GM12878 (cell line): ENCODE data around the gene WDR11. TPM values are rescaled to one million over a fixed set of nuclear protein-coding genes. Genes with fewer than 3 reads are reported as not detected.

ENCODE experiments used
- ATAC-seq: fragments of 200-7000 bp; cut with Tn5 transposase; 3 replicates; pipeline ENCODE4 v1.9.1; 2020; ENCODE audit warnings: mild to moderate bottlenecking, moderate library complexity
- BruUV-seq: library from RNA; stranded (reverse); fragments of 400-500 nt; replicated peaks from 2 replicates; lab custom pipeline; 2021; lab: Mats Ljungman, UMichigan
- CTCF ChIA-PET: fragments of 300-600 bp; sonication (Branson Sonifier 250); formaldehyde crosslinking; extraction: SDS; loops from one replicate; lab custom pipeline; 2021; ENCODE audit warnings: inconsistent platforms; lab: Yijun Ruan, JAX
- POLR2A ChIA-PET: fragments of 350-600 bp; formaldehyde crosslinking; extraction: SDS; loops from one replicate; lab custom pipeline; 2021; ENCODE audit warnings: inconsistent platforms; lab: Charles Lee
- RAD21 ChIA-PET: fragments of 300-600 bp; sonication (Branson Sonifier 250); formaldehyde crosslinking; loops from one replicate; lab custom pipeline; 2023; ENCODE audit warnings: antibody characterized with exemption; ENCODE audit not compliant: unreplicated experiment; lab: Charles Lee
- SMC1A ChIA-PET: fragments of 300-600 bp; sonication (Branson Sonifier 250); formaldehyde crosslinking; loops from one replicate; lab custom pipeline; 2023; ENCODE audit not compliant: unreplicated experiment, uncharacterized antibody; lab: Charles Lee
- DNase-seq: peaks from one replicate; pipeline ENCODE4 v3.0.0-alpha.2; 2011; ENCODE audit warnings: low read depth, low spot score
- FAIRE-seq: peaks from 3 replicates; lab custom pipeline; 2011; peaks lifted over from hg19 to GRCh38; lab: Jason Lieb, UNC
- H2AFZ ChIP-seq: 2 replicates; pipeline ENCODE4 v1.6.0; 2011; ENCODE audit warnings: low read depth, low read length, control low read depth; ENCODE audit not compliant: control insufficient read depth
- H3K27ac ChIP-seq: 2 replicates; pipeline ENCODE4 v1.5.1; 2011; ENCODE audit warnings: control low read depth; ENCODE audit not compliant: control insufficient read depth, insufficient read depth
- H3K27me3 ChIP-seq, 2 experiments: replicated peaks in 1 of 2; 2 replicates each; pipeline versions ENCODE4 v1.6.0 to v1.6.1; 2011; ENCODE audit warnings: low read length in 1 of 2; ENCODE audit not compliant: control insufficient read depth in 2 of 2, insufficient read depth in 2 of 2
- H3K36me3 ChIP-seq, 2 experiments: 2 replicates each; pipeline ENCODE4 v1.5.1; 2011; ENCODE audit warnings: low read length in 1 of 2; ENCODE audit not compliant: control insufficient read depth in 2 of 2, insufficient read depth in 2 of 2
- H3K4me1 ChIP-seq: 2 replicates; pipeline ENCODE4 v1.6.1; 2011; ENCODE audit warnings: mild to moderate bottlenecking, low read length, moderate library complexity, mixed read lengths; ENCODE audit not compliant: control insufficient read depth, insufficient read depth
- H3K4me2 ChIP-seq: 2 replicates; pipeline ENCODE4 v1.6.0; 2011; ENCODE audit warnings: control low read depth; ENCODE audit not compliant: control insufficient read depth, insufficient read depth
- H3K4me3 ChIP-seq: fragments of 200-600 bp; sonication (generic); 2 replicates; pipeline ENCODE4 v1.5.1; 2016
- H3K79me2 ChIP-seq: 2 replicates; pipeline ENCODE4 v1.6.0; 2011; ENCODE audit warnings: low read length; ENCODE audit not compliant: control insufficient read depth, insufficient read depth
- H3K9ac ChIP-seq: 2 replicates; pipeline ENCODE4 v1.8.0; 2011; ENCODE audit warnings: low read length, control low read depth, mixed read lengths; ENCODE audit not compliant: control insufficient read depth, insufficient read depth
- H3K9me3 ChIP-seq: replicated peaks from 3 replicates; pipeline ENCODE4 v1.5.1; 2011; ENCODE audit warnings: mild to moderate bottlenecking, low read length; ENCODE audit not compliant: control insufficient read depth, insufficient read depth
- H4K20me1 ChIP-seq: 2 replicates; pipeline ENCODE4 v1.6.0; 2011; ENCODE audit not compliant: control insufficient read depth, insufficient read depth
- ATF2 ChIP-seq: IDR thresholded peaks from 2 replicates; pipeline ENCODE4 v1.6.1; 2012; ENCODE audit warnings: low read length, inconsistent platforms
- BRCA1 ChIP-seq: IDR thresholded peaks from 2 replicates; pipeline ENCODE4 v1.6.1; 2011; ENCODE audit warnings: low read depth, low read length, improper control_type of control experiment
- CBFB ChIP-seq: IDR thresholded peaks from 2 replicates; pipeline ENCODE4 v1.6.1; 2016; ENCODE audit warnings: antibody characterized with exemption, low read depth
- CHD2 ChIP-seq: IDR thresholded peaks from 2 replicates; pipeline ENCODE4 v1.6.1; 2011; ENCODE audit warnings: low read depth, low read length, improper control_type of control experiment, borderline replicate concordance
- CTCF ChIP-seq, 3 experiments: IDR thresholded peaks in 2 of 3; conservative IDR thresholded peaks in 1 of 3; 2 replicates each; pipeline ENCODE4 v1.5.1; 2011; ENCODE audit warnings: low read depth in 3 of 3, low read length in 3 of 3, mild to moderate bottlenecking in 3 of 3, control low read depth in 2 of 3, moderate library complexity in 2 of 3, inconsistent platforms in 1 of 3, mixed read lengths in 1 of 3; ENCODE audit not compliant: control insufficient read depth in 2 of 3, insufficient read depth in 1 of 3; ENCODE audit errors: extremely low read depth in 1 of 3
- EGR1 ChIP-seq, 2 experiments: IDR thresholded peaks; 1 replicate in 1 of 2; 2 replicates in 1 of 2; pipeline ENCODE4 v1.6.1; 2011 to 2012; ENCODE audit warnings: low read depth in 2 of 2, low read length in 2 of 2, borderline replicate concordance in 1 of 2, mild to moderate bottlenecking in 1 of 2, moderate library complexity in 1 of 2
- ETV6 ChIP-seq, 2 experiments: fragments of 450-650 bp in 1 of 2; IDR thresholded peaks in 1 of 2; conservative IDR thresholded peaks in 1 of 2; 2 replicates each; pipeline ENCODE4 v1.6.1; 2014; ENCODE audit warnings: antibody characterized with exemption in 1 of 2, borderline replicate concordance in 1 of 2, low read depth in 1 of 2, mild to moderate bottlenecking in 1 of 2, moderate library complexity in 1 of 2
- IRF4 ChIP-seq: IDR thresholded peaks from 2 replicates; pipeline ENCODE4 v1.6.1; 2011; ENCODE audit warnings: low read depth, low read length
- NFYB ChIP-seq: IDR thresholded peaks from 2 replicates; pipeline ENCODE4 v1.6.1; 2011; ENCODE audit warnings: low read depth, mild to moderate bottlenecking, low read length, improper control_type of control experiment, moderate library complexity; ENCODE audit not compliant: insufficient read depth
- PML ChIP-seq: IDR thresholded peaks from 2 replicates; pipeline ENCODE4 v1.6.1; 2012; ENCODE audit warnings: low read length, inconsistent platforms
- POLR2A ChIP-seq: IDR thresholded peaks from 2 replicates; pipeline ENCODE4 v1.6.1; 2011; ENCODE audit warnings: low read depth, mild to moderate bottlenecking, low read length
- RB1 ChIP-seq: fragments of 450-650 bp; formaldehyde crosslinking; IDR thresholded peaks from 2 replicates; pipeline ENCODE4 v1.6.1; 2017; ENCODE audit warnings: mild to moderate bottlenecking, borderline replicate concordance
- RBBP5 ChIP-seq: fragments of 200-600 bp; sonication (generic); conservative IDR thresholded peaks from 2 replicates; pipeline ENCODE4 v1.6.1; 2016
- SMARCA5 ChIP-seq: fragments of 450-650 bp; IDR thresholded peaks from 2 replicates; pipeline ENCODE4 v1.6.1; 2017; ENCODE audit warnings: mild to moderate bottlenecking
- ZNF687 ChIP-seq: fragments of 450-650 bp; IDR thresholded peaks from 2 replicates; pipeline ENCODE4 v1.6.1; 2017; ENCODE audit warnings: mild to moderate bottlenecking, moderate library complexity
- WGBS: methylation state at CpG from one replicate; pipeline ENCODE4 v1.1.6; 2016; ENCODE audit warnings: low lambda C conversion rate; ENCODE audit not compliant: insufficient replicate concordance, insufficient coverage; ENCODE audit errors: missing lambda C conversion rate; 5-methylcytosine and 5-hydroxymethylcytosine counted together
- in situ Hi-C: fragments of 300-500 bp; cut with MboI; formaldehyde crosslinking; loops from 9 replicates; pipeline ENCODE4 v1.14.3; 2018; ENCODE audit warnings: mixed read lengths
- intact Hi-C: fragments of 100-400 bp; cut with micrococcal nuclease; formaldehyde crosslinking; loops from one replicate; pipeline ENCODE4 v1.14.2; 2022; ENCODE audit not compliant: unreplicated experiment
- polyA plus RNA-seq, 11 experiments: library from polyadenylated mRNA; depleted of rRNA in 4 of 11; unstranded in 6 of 11; stranded (reverse) in 5 of 11; fragments of >200 nt; fragmentation: Nextera tagmentation in 4 of 11; fragmentation: Illumina TruSeq in 1 of 11; extraction: Ambion mirVana in 4 of 11; extraction: Trizol in 1 of 11; gene quantifications; 1 replicate in 1 of 11; 2 replicates in 10 of 11; pipeline versions ENCODE4 v1.2.1 to v1.2.3, GENCODE V29; 2011 to 2016; ENCODE audit warnings: inconsistent platforms in 2 of 11, missing spikeins in 2 of 11, low read depth in 1 of 11
- total RNA-seq, 4 experiments: library from RNA; depleted of rRNA in 3 of 4; stranded (reverse); fragments of >200 nt in 3 of 4; fragmentation: Illumina TruSeq in 1 of 4; extraction: Trizol in 1 of 4; gene quantifications; 2 replicates each; pipeline versions ENCODE4 v1.2.1 to v1.2.3, GENCODE V29; 2013 to 2021

Gene WDR11
- total and polyA plus RNA-seq, 10 of the 15 experiments (the other 5 are each of a cell fraction or from before 2014, with no cell fraction given) = 21.3 to 132 (median 42.6) TPM

GRCh38 chr10:120950051-120950561 is 98.9 kb downstream of the WDR11 start:
- no peak overlapping the region for H2AFZ ChIP-seq
- no peaks in the 10 kb centered on the region for H4K20me1 ChIP-seq
- WGBS = 20% methylated on average over 24 of the region's 24 CpGs
- peaks cover 8 to 11% of the 10 kb centered on the region in 2 experiments for H3K27me3 ChIP-seq
- H3K27ac ChIP-seq = no peak overlapping the region
- no peak overlapping the region for H3K4me3 ChIP-seq
- H3K9me3 ChIP-seq = peaks cover 2% of the 10 kb centered on the region; the same call in 1 of the 3 replicates
- no peaks in the 10 kb centered on the region for H3K4me1 ChIP-seq
- BruUV-seq = no TSS peak
- H3K36me3 ChIP-seq = no peaks in the 10 kb centered on the region
- CTCF ChIA-PET = interaction anchor here (1.1 to 1.7 kb wide), 2 partner anchors 11 to 16 kb away, joined by 3 to 7 read pairs; no protein-coding TSS in a partner anchor
- DNase-seq (no peak), FAIRE-seq (no peak), ATAC-seq (no peak)
- no peak overlapping the region for H3K4me2 ChIP-seq
- SMC1A ChIA-PET = interaction anchor here (1.3 kb wide), 1 partner anchor 937 kb away, joined by 4 read pairs; no protein-coding TSS in a partner anchor
- RAD21 ChIA-PET = no interaction called here
- in situ Hi-C loops = no loop called here
- no peaks in the 10 kb centered on the region for H3K79me2 ChIP-seq
- H3K9ac ChIP-seq = no peak overlapping the region
- POLR2A ChIA-PET = no interaction called here
- intact Hi-C loops = no loop called here
- no peak for TF ChIP-seq RB1
- no peak for TF ChIP-seq IRF4
- TF ChIP-seq SMARCA5 = no peak
- no peak for TF ChIP-seq RBBP5
- TF ChIP-seq PML = no peak
- no peak for TF ChIP-seq CHD2
- TF ChIP-seq ZNF687 = no peak
- TF ChIP-seq ATF2 = no peak
- TF ChIP-seq BRCA1 = no peak
- no peak for TF ChIP-seq EGR1 (IDR thresholded peaks at IDR 0.05; ENCODE audit: borderline replicate concordance in 1 of 2, low read depth in 2 of 2, low read length in 2 of 2)
- TF ChIP-seq ETV6 (conservative IDR thresholded peaks at IDR 0.05 in 1 of 2, IDR thresholded peaks at IDR 0.05 in 1 of 2; ENCODE audit: borderline replicate concordance in 1 of 2, low read depth in 1 of 2) = no peak
- no peak for TF ChIP-seq NFYB
- TF ChIP-seq CBFB = no peak
- TF ChIP-seq CTCF (IDR thresholded peaks at IDR 0.05 in 2 of 3, conservative IDR thresholded peaks at IDR 0.05 in 1 of 3; ENCODE audit: control insufficient read depth in 2 of 3, extremely low read depth in 1 of 3, insufficient read depth in 1 of 3, low read depth in 3 of 3, low read length in 3 of 3) = no peak
- no peak for TF ChIP-seq POLR2A
